Inferior parietal cortex (tissue), 1 donor: ENCODE data around the gene TEX19.
"Not testable (repeated sequence)": the region's sequence is repeated elsewhere in the genome, so short reads cannot be mapped to it uniquely, and the experiment has no call there.

Experiments
- DNase-seq: peaks from one replicate; pipeline ENCODE4 v3.0.0-alpha.2; 2016; ENCODE audit errors: extremely low spot score

Gene TEX19

GRCh38 chr17:82354804-82355308 lies 4.2 kb upstream of the TEX19 start:
- no peak for DNase-seq

GRCh38 chr17:82355770-82356427 lies 3.1 kb upstream of the TEX19 start:
- DNase-seq, result no peak

- no peak for DNase-seq
Measured at GRCh38 chr17:82356845-82357355, 2.1 kb upstream of the TEX19 start.

GRCh38 chr17:82357394-82357793 lies 1.7 kb upstream of the TEX19 start:
- no peak for DNase-seq

- not testable (repeated sequence) for DNase-seq
Measured at GRCh38 chr17:82359451-82360074, 516 bp downstream of the TEX19 start.

- no peak for DNase-seq
Measured at GRCh38 chr17:82361885-82362633, 3.0 kb downstream of the TEX19 start.

GRCh38 chr17:82365606-82366295 lies 6.7 kb downstream of the TEX19 start:
- DNase-seq, result no peak

- DNase-seq, result no peak
Measured at GRCh38 chr17:82366749-82367148, 7.7 kb downstream of the TEX19 start.

GRCh38 chr17:82367724-82368524 lies 8.9 kb downstream of the TEX19 start:
- peak; percentile 41 for DNase-seq

- no peak for DNase-seq
Measured at GRCh38 chr17:82369211-82369610, 10.2 kb downstream of the TEX19 start.

- DNase-seq, result no peak
Measured at GRCh38 chr17:82370471-82371332, 11.7 kb downstream of the TEX19 start.

- DNase-seq, result no peak
Measured at GRCh38 chr17:82371333-82372248, 12.5 kb downstream of the TEX19 start, which contains the start of gene UTS2R. Gene UTS2R (plus strand): TSS chr17:82371765. CDS start chr17:82374325, 2,560 bp downstream.

GRCh38 chr17:82372249-82373071 lies 13.4 kb downstream of the TEX19 start:
- DNase-seq, result no peak

- not testable (repeated sequence) for DNase-seq
Measured at GRCh38 chr17:82373072-82373452, 14.0 kb downstream of the TEX19 start.

- no peak for DNase-seq
Measured at GRCh38 chr17:82373731-82374625, 14.9 kb downstream of the TEX19 start.

GRCh38 chr17:82374626-82375331 lies 15.7 kb downstream of the TEX19 start:
- no peak for DNase-seq
